ENCODE data around the gene CLSTN2. TPM values are rescaled to one million over a fixed set of nuclear protein-coding genes. Genes with fewer than 3 reads are reported as not detected.

The CLSTN2 gene
- total RNA-seq, 2 experiments from 2014 or later = 0.08 TPM; not detected in 1

- Mint-ChIP-seq H3K27me3 (no peaks in the 10 kb centered on the region), H3K27ac (no peak overlapping the region), H3K4me1 (no peaks in the 10 kb centered on the region), H3K4me3 (no peak overlapping the region), H3K36me3 (no peaks in the 10 kb centered on the region), H3K9me3 (no peaks in the 10 kb centered on the region)
- DNase-seq = no peak
Observed at GRCh38 chr3:140265302-140265701, 330.3 kb downstream of the CLSTN2 start.

- no peak overlapping the region for H3K27ac Mint-ChIP-seq
- H3K36me3 Mint-ChIP-seq = no peaks in the 10 kb centered on the region
- H3K4me3 Mint-ChIP-seq = no peak overlapping the region
- no peak for DNase-seq
- H3K27me3 Mint-ChIP-seq = no peaks in the 10 kb centered on the region
- H3K4me1 Mint-ChIP-seq = no peaks in the 10 kb centered on the region
- no peaks in the 10 kb centered on the region for H3K9me3 Mint-ChIP-seq
Observed at GRCh38 chr3:140268103-140268502, 333.1 kb downstream of the CLSTN2 start.

GRCh38 chr3:140268610-140269009 lies 333.6 kb downstream of the CLSTN2 start:
- Mint-ChIP-seq H3K27me3 (no peaks in the 10 kb centered on the region), H3K36me3 (no peaks in the 10 kb centered on the region), H3K27ac (no peak overlapping the region), H3K9me3 (no peaks in the 10 kb centered on the region), H3K4me1 (no peaks in the 10 kb centered on the region), H3K4me3 (no peak overlapping the region)
- DNase-seq = no peak

GRCh38 chr3:140270329-140270728 lies 335.3 kb downstream of the CLSTN2 start:
- Mint-ChIP-seq H3K27ac (no peak overlapping the region), H3K4me1 (no peaks in the 10 kb centered on the region), H3K4me3 (no peak overlapping the region), H3K9me3 (no peaks in the 10 kb centered on the region), H3K27me3 (no peaks in the 10 kb centered on the region), H3K36me3 (no peaks in the 10 kb centered on the region)
- DNase-seq = no peak

- no peak overlapping the region for H3K27ac Mint-ChIP-seq
- H3K9me3 Mint-ChIP-seq = no peaks in the 10 kb centered on the region
- no peak for DNase-seq
- H3K27me3 Mint-ChIP-seq = no peaks in the 10 kb centered on the region
- H3K4me3 Mint-ChIP-seq = no peak overlapping the region
- no peaks in the 10 kb centered on the region for H3K36me3 Mint-ChIP-seq
- H3K4me1 Mint-ChIP-seq = no peaks in the 10 kb centered on the region
Observed at GRCh38 chr3:140273542-140274195, 338.7 kb downstream of the CLSTN2 start.

- no peak overlapping the region for H3K27ac Mint-ChIP-seq
- no peaks in the 10 kb centered on the region for H3K9me3 Mint-ChIP-seq
- no peak overlapping the region for H3K4me3 Mint-ChIP-seq
- no peaks in the 10 kb centered on the region for H3K4me1 Mint-ChIP-seq
- H3K36me3 Mint-ChIP-seq = no peaks in the 10 kb centered on the region
- H3K27me3 Mint-ChIP-seq = no peaks in the 10 kb centered on the region
- DNase-seq = no peak
Observed at GRCh38 chr3:140274429-140274828, 339.4 kb downstream of the CLSTN2 start.

GRCh38 chr3:140276703-140277102 lies 341.7 kb downstream of the CLSTN2 start:
- Mint-ChIP-seq H3K9me3 (no peaks in the 10 kb centered on the region), H3K4me1 (no peaks in the 10 kb centered on the region), H3K27ac (no peak overlapping the region), H3K27me3 (peaks cover 8% of the 10 kb centered on the region), H3K36me3 (no peaks in the 10 kb centered on the region), H3K4me3 (no peak overlapping the region)
- DNase-seq = no peak

- H3K36me3 Mint-ChIP-seq = no peaks in the 10 kb centered on the region
- no peak overlapping the region for H3K4me3 Mint-ChIP-seq
- H3K9me3 Mint-ChIP-seq = no peaks in the 10 kb centered on the region
- no peak overlapping the region for H3K27ac Mint-ChIP-seq
- H3K4me1 Mint-ChIP-seq = no peaks in the 10 kb centered on the region
- DNase-seq = no peak
- peaks cover 8% of the 10 kb centered on the region for H3K27me3 Mint-ChIP-seq
Observed at GRCh38 chr3:140277886-140278285, 342.9 kb downstream of the CLSTN2 start.

- H3K27ac Mint-ChIP-seq = no peak overlapping the region
Observed at GRCh38 chr3:140284372-140284771, 349.4 kb downstream of the CLSTN2 start.

GRCh38 chr3:140285380-140285779 lies 350.4 kb downstream of the CLSTN2 start:
- H3K4me3 Mint-ChIP-seq = no peak overlapping the region
- no peak overlapping the region for H3K27ac Mint-ChIP-seq
- DNase-seq = no peak
- no peaks in the 10 kb centered on the region for H3K36me3 Mint-ChIP-seq
- peaks cover 15% of the 10 kb centered on the region for H3K27me3 Mint-ChIP-seq
- H3K9me3 Mint-ChIP-seq = no peaks in the 10 kb centered on the region
- no peaks in the 10 kb centered on the region for H3K4me1 Mint-ChIP-seq

More at GRCh38 chr3:140284372-140284771, 349.4 kb downstream of the CLSTN2 start:
- H3K4me3 Mint-ChIP-seq = no peak overlapping the region
- no peaks in the 10 kb centered on the region for H3K9me3 Mint-ChIP-seq
- no peaks in the 10 kb centered on the region for H3K4me1 Mint-ChIP-seq
- H3K36me3 Mint-ChIP-seq = no peaks in the 10 kb centered on the region
- peaks cover 17% of the 10 kb centered on the region for H3K27me3 Mint-ChIP-seq
- DNase-seq = no peak

- Mint-ChIP-seq H3K4me1 (no peaks in the 10 kb centered on the region), H3K9me3 (no peaks in the 10 kb centered on the region), H3K4me3 (no peak overlapping the region), H3K27me3 (peaks cover 24% of the 10 kb centered on the region), H3K36me3 (no peaks in the 10 kb centered on the region), H3K27ac (no peak overlapping the region)
- DNase-seq = no peak
Observed at GRCh38 chr3:140288595-140288994, 353.6 kb downstream of the CLSTN2 start.

GRCh38 chr3:140290105-140290504 lies 355.1 kb downstream of the CLSTN2 start:
- no peak overlapping the region for H3K4me3 Mint-ChIP-seq
- no peak for DNase-seq
- H3K27me3 Mint-ChIP-seq = peaks cover 24% of the 10 kb centered on the region
- H3K36me3 Mint-ChIP-seq = no peaks in the 10 kb centered on the region
- no peaks in the 10 kb centered on the region for H3K9me3 Mint-ChIP-seq
- no peaks in the 10 kb centered on the region for H3K4me1 Mint-ChIP-seq
- no peak overlapping the region for H3K27ac Mint-ChIP-seq

GRCh38 chr3:140292170-140292569 lies 357.2 kb downstream of the CLSTN2 start:
- Mint-ChIP-seq H3K36me3 (no peaks in the 10 kb centered on the region), H3K27me3 (peaks cover 28% of the 10 kb centered on the region), H3K4me3 (no peak overlapping the region), H3K9me3 (no peaks in the 10 kb centered on the region), H3K27ac (no peak overlapping the region), H3K4me1 (no peaks in the 10 kb centered on the region)
- DNase-seq = no peak

GRCh38 chr3:140292684-140293083 lies 357.7 kb downstream of the CLSTN2 start:
- H3K36me3 Mint-ChIP-seq = no peaks in the 10 kb centered on the region
- H3K9me3 Mint-ChIP-seq = no peaks in the 10 kb centered on the region
- DNase-seq = no peak
- no peaks in the 10 kb centered on the region for H3K4me1 Mint-ChIP-seq
- no peak overlapping the region for H3K4me3 Mint-ChIP-seq
- H3K27ac Mint-ChIP-seq = no peak overlapping the region
- H3K27me3 Mint-ChIP-seq = peaks cover 32% of the 10 kb centered on the region

GRCh38 chr3:140294058-140294457 lies 359.1 kb downstream of the CLSTN2 start:
- Mint-ChIP-seq H3K9me3 (no peaks in the 10 kb centered on the region), H3K4me3 (no peak overlapping the region), H3K36me3 (no peaks in the 10 kb centered on the region), H3K4me1 (no peaks in the 10 kb centered on the region), H3K27me3 (peaks cover 34% of the 10 kb centered on the region), H3K27ac (no peak overlapping the region)
- no peak for DNase-seq

GRCh38 chr3:140296796-140297352 lies 361.9 kb downstream of the CLSTN2 start:
- Mint-ChIP-seq H3K4me1 (no peaks in the 10 kb centered on the region), H3K27me3 (peaks cover 28% of the 10 kb centered on the region), H3K36me3 (no peaks in the 10 kb centered on the region), H3K27ac (no peak overlapping the region), H3K9me3 (no peaks in the 10 kb centered on the region), H3K4me3 (no peak overlapping the region)
- DNase-seq = no peak

All from activated naive CD8-positive, alpha-beta T cell treated with anti-CD3 and anti-CD28 coated beads for 36 hours (primary cell).